HPDE6-E6E7 (cell line): ENCODE results near the gene MFAP4.

Experiments
- DNase-seq: peaks from one replicate; pipeline ENCODE4 v3.0.0; 2011; ENCODE audit warnings: missing footprints; ENCODE audit errors: extremely low spot score

Gene MFAP4

DNA sequence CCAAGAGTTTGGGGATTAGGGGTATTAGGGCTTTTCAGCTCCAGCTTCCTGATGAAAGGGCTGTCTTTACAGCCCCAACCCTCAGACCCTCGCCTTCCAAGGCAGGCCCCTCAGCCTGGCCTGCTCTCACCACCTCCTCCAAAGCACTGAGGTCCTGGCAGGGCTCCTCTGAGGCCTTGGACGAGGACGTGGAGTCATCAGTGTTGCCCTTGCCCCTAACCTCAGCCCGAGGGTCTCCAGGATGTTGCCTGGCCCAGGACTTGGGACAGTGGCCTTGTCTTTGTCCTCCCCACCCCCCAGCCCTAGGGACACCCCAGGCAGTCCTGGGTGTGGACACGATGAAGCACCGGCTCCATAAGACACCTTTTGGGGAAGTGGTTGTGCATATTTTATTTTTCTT lies 52.7 kb downstream of the MFAP4 start:
- DNase-seq, result no peak

GRCh38 chr17:19333736-19334290 lies 53.2 kb downstream of the MFAP4 start:
- DNase-seq, result no peak
